G401.6 (cell line): ENCODE measurements around the gene CTSE.

ENCODE experiments used
- FAIRE-seq: peaks from 2 replicates; lab custom pipeline; 2012; peaks lifted over from hg19 to GRCh38; lab: Jason Lieb, UNC

The CTSE gene

DNA sequence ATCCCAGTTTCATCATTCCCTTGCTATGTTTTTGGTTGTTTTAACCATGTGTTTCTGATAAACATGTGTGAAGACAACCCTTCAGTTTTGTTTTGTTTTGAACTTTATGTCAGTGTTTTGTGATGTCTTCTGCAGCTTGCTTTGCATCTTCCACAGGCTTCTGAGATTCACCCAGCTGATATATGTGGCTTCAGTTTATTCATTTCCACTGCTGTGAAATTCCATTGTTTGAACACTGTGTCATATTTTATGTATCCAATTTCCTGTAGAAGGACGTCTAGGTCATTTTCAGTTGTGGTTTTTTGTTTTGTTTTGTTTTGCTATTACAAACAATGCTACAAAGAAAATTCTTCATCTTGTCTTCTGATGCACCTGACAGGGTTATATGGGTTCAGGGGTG lies 53.2 kb downstream of the CTSE start:
- no peak for FAIRE-seq

DNA sequence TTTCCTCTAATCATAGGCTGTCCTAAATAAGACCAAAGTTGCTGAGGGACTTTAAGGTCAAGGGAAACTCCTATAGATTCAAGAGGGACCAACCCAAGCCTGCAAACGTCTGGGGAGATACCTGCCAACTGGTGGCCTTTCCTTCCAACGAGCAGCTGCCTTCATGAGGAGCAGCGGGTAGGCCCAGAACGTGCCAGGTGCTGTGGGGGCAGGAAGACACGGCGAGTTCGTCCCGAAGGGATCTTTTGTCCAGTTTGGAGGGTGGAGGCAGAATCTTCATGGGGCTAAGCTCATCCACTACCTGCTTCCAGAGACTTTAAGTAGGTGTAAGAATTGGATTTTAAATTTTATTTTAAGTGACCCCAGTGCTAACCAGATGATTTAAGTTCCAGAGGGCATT lies 54.5 kb downstream of the CTSE start:
- no peak for FAIRE-seq

DNA sequence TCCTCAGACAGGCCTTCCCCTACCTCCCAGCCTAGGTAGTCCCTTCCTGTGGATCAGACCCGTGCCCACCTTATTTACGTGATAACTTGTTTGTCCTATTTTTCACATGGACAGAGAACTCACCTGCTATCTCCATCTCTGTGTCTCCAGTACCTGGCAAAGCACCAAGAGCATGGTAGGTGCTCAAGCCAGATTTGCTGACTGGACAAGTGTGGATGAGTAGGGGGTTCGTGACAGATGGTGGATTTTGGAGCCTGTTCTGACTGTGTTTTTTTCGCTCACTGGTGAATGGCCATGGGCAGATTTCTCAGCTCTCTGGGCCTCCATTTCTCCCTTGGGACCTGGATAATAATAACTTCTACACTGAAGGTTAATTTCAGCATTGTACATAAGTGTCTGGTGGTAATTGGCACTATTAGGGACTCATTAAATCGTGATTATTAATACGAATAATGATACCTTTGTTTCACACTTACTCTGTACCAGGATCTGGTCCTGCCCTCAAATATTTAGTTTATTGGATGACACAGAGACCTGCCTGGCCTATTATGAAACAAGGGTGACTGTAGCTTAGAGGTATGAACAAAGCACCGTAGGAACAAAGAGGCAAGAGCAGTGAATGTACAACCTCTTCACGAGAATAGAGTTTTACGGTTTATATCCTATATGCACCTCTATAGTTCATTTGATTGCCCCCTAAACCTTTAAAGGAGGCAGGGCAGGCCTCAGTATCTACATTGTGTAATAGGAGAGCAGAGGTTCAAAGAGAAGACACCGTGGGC lies 56.0 kb downstream of the CTSE start:
- FAIRE-seq = no peak

DNA sequence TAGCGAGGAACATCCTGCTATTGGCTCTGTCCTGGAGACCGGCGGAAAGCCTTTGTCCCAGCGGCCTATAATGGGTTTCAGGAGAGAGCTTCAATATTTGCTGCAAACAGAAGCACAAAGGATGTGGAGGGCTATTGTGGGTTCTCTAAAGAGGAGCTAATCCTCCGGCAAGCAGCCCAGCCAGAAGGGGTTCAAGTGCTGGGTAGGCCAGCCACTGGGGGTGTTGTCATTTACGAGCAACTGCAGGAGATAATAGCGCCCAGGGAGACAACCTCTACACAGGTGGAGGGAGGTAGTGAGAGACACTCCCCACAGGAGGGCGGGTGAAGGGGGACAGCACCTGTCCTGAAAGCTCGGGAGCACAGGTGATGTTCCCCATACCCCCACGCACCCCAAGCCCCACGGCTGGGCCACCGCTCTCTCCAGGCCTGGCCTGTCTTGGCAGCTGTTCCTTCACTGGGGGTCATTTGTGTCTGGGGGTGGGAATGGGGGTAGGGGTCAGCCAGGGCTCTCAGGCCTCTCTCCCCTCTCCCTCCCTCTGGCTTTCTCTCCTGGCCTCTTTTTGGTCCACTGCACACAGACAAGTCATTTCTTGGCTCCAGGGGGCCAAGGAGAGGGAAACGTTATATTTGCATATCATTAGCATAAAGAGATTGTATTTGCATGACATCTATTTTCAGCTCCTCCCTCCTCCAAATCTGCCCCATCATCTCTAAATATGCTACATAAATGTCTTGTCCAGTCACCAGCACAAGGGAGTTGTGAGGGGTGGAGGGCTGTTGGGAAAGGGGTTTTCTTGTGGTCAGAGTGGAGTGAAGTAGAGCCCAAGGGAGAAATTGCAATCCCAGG lies 58.4 kb downstream of the CTSE start:
- FAIRE-seq = no peak

DNA sequence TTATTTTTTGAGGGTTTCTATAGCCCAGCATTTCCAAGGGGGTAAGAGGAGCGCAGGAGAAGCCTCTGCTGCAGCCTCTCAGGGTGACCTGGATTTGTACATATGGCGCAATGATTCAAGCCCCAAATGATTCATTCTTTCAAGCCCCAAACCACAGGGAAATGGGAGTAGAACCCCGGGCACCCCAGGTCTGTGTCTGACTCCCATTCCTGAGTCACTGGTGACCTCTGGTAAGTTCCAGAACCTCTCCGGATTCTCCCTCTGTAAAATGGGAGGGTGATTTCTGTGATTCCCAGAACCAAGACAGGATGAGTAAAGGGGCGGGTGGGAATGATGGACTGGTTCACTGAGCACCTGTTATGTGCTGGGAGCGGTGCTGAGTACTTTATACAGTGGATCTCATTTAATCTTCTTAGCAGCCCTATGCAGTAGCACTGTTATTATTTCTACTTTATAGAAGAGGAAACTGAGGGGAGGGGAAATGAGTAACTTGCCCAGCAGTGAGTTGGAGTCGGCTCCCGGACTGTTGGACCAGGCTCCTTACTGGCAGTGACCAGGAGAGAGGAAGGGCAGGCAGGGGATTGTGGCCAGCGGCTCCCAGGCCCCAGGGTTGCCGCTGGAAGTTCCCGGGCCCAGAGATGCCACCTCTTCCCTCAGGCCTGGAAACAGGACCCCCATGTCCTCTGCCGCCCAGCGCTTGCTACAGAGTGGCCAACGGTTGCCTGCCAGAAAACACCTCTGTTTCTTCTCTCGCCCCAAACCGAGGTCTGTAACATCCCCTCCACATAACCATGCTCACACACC lies 60.1 kb downstream of the CTSE start:
- no peak for FAIRE-seq

DNA sequence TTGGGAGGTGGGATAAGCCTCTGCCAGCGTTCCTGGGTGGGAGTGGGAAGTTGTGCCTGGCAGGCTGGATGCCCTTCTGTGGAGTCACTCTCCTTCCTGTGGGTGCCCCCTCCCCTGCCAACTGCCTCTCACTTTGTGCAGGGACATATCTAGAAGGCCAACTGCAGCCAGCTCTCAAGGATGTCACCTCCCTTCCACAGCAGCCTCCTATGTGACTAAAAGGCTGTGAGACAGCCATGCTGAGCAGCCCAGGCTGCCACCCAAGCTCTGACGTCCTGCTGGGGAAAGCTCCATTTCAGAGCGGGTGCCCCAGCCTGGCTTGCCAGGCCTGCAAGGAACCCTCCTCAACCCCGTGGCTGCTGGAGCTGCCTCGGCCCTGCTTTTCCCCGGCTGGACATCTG lies 60.9 kb downstream of the CTSE start:
- no peak for FAIRE-seq

DNA sequence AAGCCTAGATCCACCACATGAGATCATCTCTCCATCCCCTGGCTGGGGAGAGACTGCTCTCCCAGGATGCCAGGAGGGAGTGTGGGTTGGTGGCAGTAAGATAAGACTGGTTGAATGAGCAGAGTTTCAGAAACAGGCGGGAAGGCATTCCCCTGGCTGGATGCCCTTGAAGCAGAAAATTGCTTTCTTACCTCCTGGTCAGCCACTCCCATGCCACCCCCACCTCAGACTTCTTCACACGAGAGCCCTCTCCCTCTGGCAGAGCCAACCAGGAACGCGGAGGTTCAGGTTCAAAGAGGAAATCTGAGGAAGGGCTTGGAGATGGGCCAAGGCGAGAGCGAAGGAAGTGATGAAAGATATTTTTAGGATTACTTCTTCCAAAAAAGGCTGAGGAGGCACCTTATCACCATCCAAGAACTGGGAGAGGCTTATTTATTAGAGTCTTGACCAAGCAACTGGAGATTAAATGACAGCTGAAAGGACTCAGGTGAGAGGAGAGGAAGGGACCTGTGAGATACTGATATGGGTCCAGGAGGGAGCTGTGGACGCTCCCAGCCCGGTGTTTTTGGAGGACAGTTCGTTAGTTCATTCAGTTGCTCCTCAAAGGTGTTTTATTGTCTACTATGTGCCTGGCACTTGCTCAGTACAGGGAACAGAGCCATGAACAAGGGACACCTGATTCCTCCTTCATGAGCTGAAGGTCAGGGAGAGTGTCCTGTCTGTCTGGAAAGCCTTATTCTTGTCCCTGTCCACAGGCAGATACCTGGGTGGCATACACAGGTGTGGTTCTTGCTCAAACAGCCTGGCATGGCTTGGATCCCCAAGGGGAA lies 61.5 kb downstream of the CTSE start:
- no peak for FAIRE-seq

DNA sequence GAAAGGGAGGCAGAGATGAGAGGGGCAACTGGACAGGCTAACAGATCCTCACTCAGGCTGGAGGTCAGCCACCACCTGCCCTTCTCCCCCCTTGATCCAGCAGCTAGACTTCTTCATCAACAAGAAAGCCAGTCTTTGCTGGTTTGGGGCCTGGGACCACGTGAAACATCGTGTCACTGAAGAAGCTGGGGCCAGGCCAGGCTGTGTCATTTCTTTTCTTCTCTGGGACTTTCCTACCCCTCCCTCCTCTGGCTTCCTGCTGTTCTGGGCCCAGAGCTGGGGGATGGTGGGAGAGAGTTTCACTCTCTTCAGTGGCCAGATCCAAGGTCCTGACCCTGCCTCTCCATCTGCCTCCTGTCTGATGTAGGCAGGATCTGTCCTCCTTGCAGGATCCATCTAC lies 62.3 kb downstream of the CTSE start:
- no peak for FAIRE-seq

DNA sequence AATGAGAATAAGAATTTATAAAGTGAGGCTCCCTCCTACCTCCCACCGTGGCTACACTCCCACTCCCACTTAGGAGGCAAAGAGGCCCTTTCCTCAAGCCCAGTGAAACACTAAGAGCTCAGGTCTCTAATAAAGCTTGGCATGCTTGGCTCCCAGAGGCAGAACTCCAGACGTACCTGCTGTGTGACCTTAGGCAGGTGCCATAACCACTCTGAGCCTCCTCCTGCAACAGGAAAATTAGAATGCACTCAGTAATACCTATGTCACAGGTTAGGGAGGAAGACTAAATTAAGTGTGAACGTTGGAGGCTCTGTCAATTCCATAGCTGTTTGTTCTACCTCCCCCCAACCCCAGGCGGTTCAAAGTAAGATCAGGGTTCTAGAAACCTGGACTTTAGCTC lies 63.9 kb downstream of the CTSE start:
- FAIRE-seq = no peak
